ENCODE data around the gene ITPKB. TPM values are rescaled to one million over a fixed set of nuclear protein-coding genes. Genes with fewer than 3 reads are reported as not detected.
A peak's percentile ranks its signal among the peaks of the same experiment; 100 is the strongest.

Gene ITPKB
- total RNA-seq, 5 donors from 2014 or later (not counting 1 experiment from before 2014, with no cell fraction given) = 153 to 351 (median 179) TPM

DNA sequence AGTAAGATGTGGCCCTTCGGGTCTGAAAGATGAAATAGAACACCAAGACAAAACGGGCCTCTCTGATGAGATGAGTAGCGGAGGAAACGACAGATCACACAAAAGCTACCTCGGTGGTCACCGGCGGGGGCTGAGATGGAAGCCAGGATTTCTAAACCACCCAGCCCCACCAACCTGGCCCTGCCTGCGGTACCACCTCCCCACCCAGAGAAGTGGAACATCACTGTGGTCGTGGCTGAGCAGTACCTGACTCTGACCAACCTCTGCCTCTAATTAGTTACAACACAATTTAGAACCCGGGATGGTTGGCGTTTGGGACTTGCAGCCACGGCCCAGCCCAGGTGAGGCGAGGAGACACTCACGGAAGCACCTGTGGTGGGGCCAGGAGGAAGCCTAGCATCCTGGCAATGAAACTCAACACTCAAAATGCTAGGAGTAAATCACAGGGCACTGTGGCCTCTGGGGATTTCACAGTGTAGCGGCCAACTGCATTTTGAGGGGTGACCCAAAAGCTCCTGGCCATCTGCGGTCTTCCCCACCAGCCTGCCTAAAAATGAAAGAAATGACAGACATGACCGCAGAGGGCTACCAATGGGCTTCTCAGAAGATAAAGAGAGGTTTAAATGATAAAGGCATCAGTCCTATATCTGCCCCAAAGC lies 73.4 kb downstream of the ITPKB start:
- POLR2A ChIA-PET = interaction anchor here (0.6 to 0.9 kb wide), 2 partner anchors 16 to 267 kb away, joined by 3 read pairs; no protein-coding TSS in a partner anchor
- ATAC-seq (replicated peaks in 1 of 4) (no peak), DNase-seq (no peak)
- H3K4me1 Mint-ChIP-seq = peaks cover 6 to 93% (median 10%) of the 10 kb centered on the region in 3 donors
- Histone ChIP-seq H3K36me3 (ENCODE audit: control insufficient read depth in 2 of 2, extremely low read depth in 1 of 2, insufficient read depth in 1 of 2, low read length in 1 of 2) (peaks cover 10 to 16% of the 10 kb centered on the region in 2 donors), H3K4me3 (ENCODE audit: control insufficient read depth in 1 of 2, extremely low read depth in 1 of 2, low read length in 1 of 2) (no peak overlapping the region), H3K4me1 (ENCODE audit: control insufficient read depth in 1 of 2, extremely low read depth in 1 of 2, insufficient read depth in 2 of 2, low read length in 2 of 2) (peaks cover 11 to 83% of the 10 kb centered on the region in 2 experiments), H3K27me3 (replicated peaks in 1 of 2; ENCODE audit: control insufficient read depth in 2 of 2, extremely low read depth in 1 of 2, insufficient read depth in 2 of 2, low read length in 1 of 2) (no peaks in the 10 kb centered on the region), H3K27ac (ENCODE audit: low read length) (peak overlapping the region; percentile 94), H3K9me3 (no peaks in the 10 kb centered on the region)
- H3K27me3 Mint-ChIP-seq = no peaks in the 10 kb centered on the region
- H3K36me3 Mint-ChIP-seq = peaks cover 26% of the 10 kb centered on the region
- H3K27ac Mint-ChIP-seq = peak overlapping the region; percentile 69 to 85
- peak overlapping the region in 1 of 3 donors; percentile 29 for H3K4me3 Mint-ChIP-seq
- no peaks in the 10 kb centered on the region for H3K9me3 Mint-ChIP-seq
- CTCF ChIA-PET = no interaction called here
- WGBS (ENCODE audit: insufficient coverage) = 62% methylated on average over 12 of the region's 17 CpGs

DNA sequence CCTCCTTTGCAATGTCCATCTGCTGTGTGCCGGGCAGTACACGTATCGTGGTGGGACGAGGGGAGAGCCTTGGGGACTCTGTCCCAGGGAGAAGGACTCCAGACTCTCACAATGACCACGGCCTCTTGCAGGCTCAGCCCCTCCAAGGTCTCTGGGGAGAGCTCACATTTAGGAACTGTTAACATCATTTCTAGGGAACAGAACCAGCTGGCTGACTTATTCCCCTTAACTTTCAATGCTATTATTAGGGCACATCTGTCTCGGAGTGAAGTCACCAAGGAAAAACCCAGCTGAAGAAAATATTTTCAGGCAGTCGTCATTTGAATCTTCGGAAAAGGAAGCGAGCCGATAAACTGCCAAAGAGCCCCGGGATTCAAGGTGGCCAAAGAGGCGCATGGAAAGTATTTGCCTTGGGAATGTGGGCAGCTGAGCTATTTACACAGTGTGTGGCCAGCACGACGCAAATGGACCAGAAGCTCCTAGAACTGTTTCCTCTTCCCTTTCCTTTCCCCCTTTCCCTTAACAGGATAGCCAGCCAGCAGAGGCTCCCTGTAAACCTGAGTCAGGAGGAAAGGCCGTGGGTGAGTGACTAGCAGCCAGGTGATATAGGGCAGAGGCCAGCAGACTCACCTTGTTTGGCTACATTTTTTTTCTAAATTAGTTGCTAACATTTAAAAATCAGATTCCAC lies 74.5 kb downstream of the ITPKB start:
- peak overlapping the region in 1 of 2 donors; percentile 98 for H3K27ac Mint-ChIP-seq
- peak overlapping the region; percentile 94 for H3K27ac ChIP-seq (ENCODE audit: low read length)
- H3K4me3 ChIP-seq (ENCODE audit: control insufficient read depth in 1 of 2, extremely low read depth in 1 of 2, low read length in 1 of 2) = no peak overlapping the region
- peaks cover 0 to 98% (median 4%) of the 10 kb centered on the region in 3 donors for H3K4me1 Mint-ChIP-seq
- 90% methylated on average over 8 of the region's 15 CpGs for WGBS (ENCODE audit: insufficient coverage)
- peaks cover 6 to 88% of the 10 kb centered on the region in 2 experiments for H3K4me1 ChIP-seq (ENCODE audit: control insufficient read depth in 1 of 2, extremely low read depth in 1 of 2, insufficient read depth in 2 of 2, low read length in 2 of 2)
- H3K27me3 Mint-ChIP-seq = no peaks in the 10 kb centered on the region
- H3K27me3 ChIP-seq (replicated peaks in 1 of 2; ENCODE audit: control insufficient read depth in 2 of 2, extremely low read depth in 1 of 2, insufficient read depth in 2 of 2, low read length in 1 of 2) = no peaks in the 10 kb centered on the region
- H3K36me3 Mint-ChIP-seq = peaks cover 32% of the 10 kb centered on the region
- peaks cover 10 to 18% of the 10 kb centered on the region in 2 donors for H3K36me3 ChIP-seq (ENCODE audit: control insufficient read depth in 2 of 2, extremely low read depth in 1 of 2, insufficient read depth in 1 of 2, low read length in 1 of 2)
- H3K9me3 Mint-ChIP-seq = no peaks in the 10 kb centered on the region
- no peak for ATAC-seq (replicated peaks in 1 of 4)
- H3K9me3 ChIP-seq = no peaks in the 10 kb centered on the region
- POLR2A ChIA-PET = interaction anchor here (0.6 to 1.2 kb wide), 6 partner anchors 9 to 79 kb away, joined by 3 read pairs; no protein-coding TSS in a partner anchor
- CTCF ChIA-PET = interaction anchor here in 1 of 2 donors (3.2 kb wide), 1 partner anchor 14 kb away, joined by 27 read pairs; no protein-coding TSS in a partner anchor
- DNase-seq = no peak
- no peak overlapping the region for H3K4me3 Mint-ChIP-seq

GRCh38 chr1:226663327-226663704 lies 75.8 kb downstream of the ITPKB start:
- CTCF ChIA-PET = interaction anchor here in 1 of 2 donors (1.1 to 3.2 kb wide), 4 partner anchors 10 to 165 kb away, joined by 3 to 27 read pairs (median 10); no protein-coding TSS in a partner anchor
- DNase-seq = no peak
- Histone ChIP-seq H3K9me3 (no peaks in the 10 kb centered on the region), H3K36me3 (ENCODE audit: control insufficient read depth in 2 of 2, extremely low read depth in 1 of 2, insufficient read depth in 1 of 2, low read length in 1 of 2) (peaks cover 10 to 20% of the 10 kb centered on the region in 2 donors), H3K4me1 (ENCODE audit: control insufficient read depth in 1 of 2, extremely low read depth in 1 of 2, insufficient read depth in 2 of 2, low read length in 2 of 2) (peaks cover 3 to 94% of the 10 kb centered on the region in 2 experiments), H3K27me3 (replicated peaks in 1 of 2; ENCODE audit: control insufficient read depth in 2 of 2, extremely low read depth in 1 of 2, insufficient read depth in 2 of 2, low read length in 1 of 2) (no peaks in the 10 kb centered on the region), H3K27ac (ENCODE audit: low read length) (peak overlapping the region; percentile 94), H3K4me3 (ENCODE audit: control insufficient read depth in 1 of 2, extremely low read depth in 1 of 2, low read length in 1 of 2) (no peak overlapping the region)
- Mint-ChIP-seq H3K4me3 (peak overlapping the region in 2 of 3 donors; percentile 61 to 66), H3K36me3 (peaks cover 27% of the 10 kb centered on the region), H3K27me3 (no peaks in the 10 kb centered on the region), H3K9me3 (no peaks in the 10 kb centered on the region), H3K27ac (peak overlapping the region in 1 of 2 donors; percentile 98), H3K4me1 (peaks cover 0 to 96% (median 0%) of the 10 kb centered on the region in 3 donors)
- WGBS (ENCODE audit: insufficient coverage) = 34% methylated on average over 5 of the region's 7 CpGs
- POLR2A ChIA-PET = interaction anchor here (1.2 to 2.1 kb wide), 4 partner anchors 10 to 69 kb away, joined by 3 to 7 read pairs (median 5); no protein-coding TSS in a partner anchor
- no peak for ATAC-seq (replicated peaks in 1 of 4)

- Histone ChIP-seq H3K27ac (ENCODE audit: low read length) (peak overlapping the region; percentile 94), H3K4me3 (ENCODE audit: control insufficient read depth in 1 of 2, extremely low read depth in 1 of 2, low read length in 1 of 2) (peak overlapping the region in 1 of 2 donors; percentile 9), H3K36me3 (ENCODE audit: control insufficient read depth in 2 of 2, extremely low read depth in 1 of 2, insufficient read depth in 1 of 2, low read length in 1 of 2) (peaks cover 10 to 20% of the 10 kb centered on the region in 2 donors), H3K9me3 (no peaks in the 10 kb centered on the region), H3K27me3 (replicated peaks in 1 of 2; ENCODE audit: control insufficient read depth in 2 of 2, extremely low read depth in 1 of 2, insufficient read depth in 2 of 2, low read length in 1 of 2) (no peaks in the 10 kb centered on the region), H3K4me1 (ENCODE audit: control insufficient read depth in 1 of 2, extremely low read depth in 1 of 2, insufficient read depth in 2 of 2, low read length in 2 of 2) (peaks cover 0 to 92% of the 10 kb centered on the region in 2 experiments)
- POLR2A ChIA-PET = interaction anchor here (0.5 to 2.1 kb wide), 7 partner anchors 9 to 132 kb away, joined by 3 to 7 read pairs (median 3); partner anchors contain the start of gene ITPKB (in 1 of the 2)
- DNase-seq = peak; percentile 47 to 95 (median 87)
- CTCF ChIA-PET = interaction anchor here in 1 of 2 donors (1.1 to 3.2 kb wide), 6 partner anchors 9 to 165 kb away, joined by 3 to 27 read pairs (median 8); no protein-coding TSS in a partner anchor
- H3K27me3 Mint-ChIP-seq = no peaks in the 10 kb centered on the region
- H3K4me1 Mint-ChIP-seq = peaks cover 0 to 90% (median 0%) of the 10 kb centered on the region in 3 donors
- WGBS (ENCODE audit: insufficient coverage) = 7% methylated on average over 10 of the region's 13 CpGs
- H3K36me3 Mint-ChIP-seq = peaks cover 24% of the 10 kb centered on the region
- peak; percentile 89 to 91 (median 90) for ATAC-seq (replicated peaks in 1 of 4)
- peak overlapping the region in 2 of 3 donors; percentile 61 to 66 for H3K4me3 Mint-ChIP-seq
- peak overlapping the region in 1 of 2 donors; percentile 98 for H3K27ac Mint-ChIP-seq
- no peaks in the 10 kb centered on the region for H3K9me3 Mint-ChIP-seq
These were observed 76.3 kb downstream of the ITPKB start for GRCh38 chr1:226662642-226663326.

- POLR2A ChIA-PET = interaction anchor here (0.5 to 2.1 kb wide), 6 partner anchors 9 to 132 kb away, joined by 3 to 7 read pairs (median 4); partner anchors contain the start of gene ITPKB (in 1 of the 2)
- 40% methylated on average over 2 of the region's 6 CpGs for WGBS (ENCODE audit: insufficient coverage)
- DNase-seq (no peak), ATAC-seq (replicated peaks in 1 of 4) (no peak)
- Mint-ChIP-seq H3K27ac (peak overlapping the region in 1 of 2 donors; percentile 98), H3K9me3 (no peaks in the 10 kb centered on the region), H3K4me1 (peaks cover 0 to 82% (median 0%) of the 10 kb centered on the region in 3 donors), H3K27me3 (no peaks in the 10 kb centered on the region), H3K36me3 (peaks cover 21% of the 10 kb centered on the region), H3K4me3 (peak overlapping the region in 1 of 3 donors; percentile 17)
- peak overlapping the region; percentile 94 for H3K27ac ChIP-seq (ENCODE audit: low read length)
- no peaks in the 10 kb centered on the region for H3K27me3 ChIP-seq (replicated peaks in 1 of 2; ENCODE audit: control insufficient read depth in 2 of 2, extremely low read depth in 1 of 2, insufficient read depth in 2 of 2, low read length in 1 of 2)
- H3K4me3 ChIP-seq (ENCODE audit: control insufficient read depth in 1 of 2, extremely low read depth in 1 of 2, low read length in 1 of 2) = no peak overlapping the region
- CTCF ChIA-PET = interaction anchor here (0.6 to 3.2 kb wide), 6 partner anchors 8 to 41 kb away, joined by 3 to 27 read pairs (median 6); no protein-coding TSS in a partner anchor
- no peaks in the 10 kb centered on the region for H3K9me3 ChIP-seq
- peaks cover 10 to 20% of the 10 kb centered on the region in 2 donors for H3K36me3 ChIP-seq (ENCODE audit: control insufficient read depth in 2 of 2, extremely low read depth in 1 of 2, insufficient read depth in 1 of 2, low read length in 1 of 2)
- peaks cover 0 to 92% of the 10 kb centered on the region in 2 experiments for H3K4me1 ChIP-seq (ENCODE audit: control insufficient read depth in 1 of 2, extremely low read depth in 1 of 2, insufficient read depth in 2 of 2, low read length in 2 of 2)
These were observed 77.1 kb downstream of the ITPKB start for GRCh38 chr1:226661965-226662364.

Data from T-cell (primary cell).